Kasumi-1 (cell line): ENCODE results near the gene AKAP13.

Experiments used
- DNase-seq, 2 experiments: peaks; one replicate each; lab custom pipeline; 2025; lab: John Stamatoyannopoulos, UW

AKAP13 gene

DNA sequence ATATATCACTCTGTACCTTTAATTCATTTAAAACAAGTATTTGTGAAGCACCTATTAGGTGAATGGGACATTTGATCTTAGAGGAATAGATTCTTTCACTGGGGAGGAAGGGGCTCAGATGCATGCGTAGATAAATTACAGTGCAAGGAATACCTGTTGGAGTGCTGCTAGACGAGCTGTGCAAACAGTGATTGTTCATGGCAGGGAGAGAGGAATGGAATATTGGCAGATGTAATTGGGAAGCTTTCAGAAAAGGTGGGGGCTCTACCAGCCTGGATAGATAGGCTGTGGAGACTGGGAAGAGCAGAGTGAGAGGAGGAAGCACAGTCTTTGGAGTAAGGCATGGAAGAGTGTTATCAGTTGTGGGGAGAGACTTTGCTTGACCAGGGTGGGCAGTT is 116.8 kb downstream of the AKAP13 start:
- DNase-seq: no peak

DNA sequence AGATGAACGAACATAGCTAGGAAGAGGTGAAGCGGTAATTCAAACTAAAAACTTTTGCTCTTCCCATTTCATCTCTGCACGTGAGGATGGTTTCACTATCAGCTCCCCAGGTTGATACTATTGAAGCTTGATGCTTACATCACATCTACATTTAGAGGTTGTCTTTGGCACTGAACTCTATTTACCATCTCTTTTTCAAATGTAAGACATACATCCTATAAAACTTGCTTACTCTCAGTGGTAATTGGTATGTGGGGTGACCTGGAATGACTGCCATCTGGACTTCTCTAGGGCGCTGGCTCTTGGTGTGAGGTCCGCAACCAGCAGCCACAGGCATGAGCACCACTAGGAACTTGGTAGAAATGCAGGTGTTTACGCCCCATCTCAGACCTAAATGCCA is 118.1 kb downstream of the AKAP13 start:
- no peak for DNase-seq

DNA sequence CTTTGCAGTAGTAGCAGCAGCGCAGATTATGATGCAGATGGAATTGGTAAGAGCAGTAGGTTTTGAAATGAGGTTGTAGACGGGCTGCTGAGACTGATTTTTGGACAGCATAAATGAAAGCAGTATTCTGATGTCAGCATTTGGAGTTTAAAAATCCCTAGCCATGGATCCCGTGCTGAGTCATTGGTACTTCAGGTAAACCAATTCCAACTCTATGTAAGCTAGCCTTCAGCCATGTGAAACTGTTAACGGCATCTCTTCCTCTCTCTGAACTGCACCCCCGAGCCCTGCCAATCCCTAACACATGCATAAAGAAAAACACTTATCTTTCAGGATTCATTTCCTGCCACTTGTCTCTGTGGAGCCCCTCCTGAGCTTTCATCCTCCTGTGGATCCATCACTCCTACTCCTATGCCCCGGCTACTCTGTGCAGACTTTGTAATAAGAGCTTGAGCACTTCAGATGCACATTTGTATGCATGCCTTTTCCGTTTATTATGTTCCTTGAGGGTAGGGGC is 119.0 kb downstream of the AKAP13 start:
- no peak for DNase-seq

DNA sequence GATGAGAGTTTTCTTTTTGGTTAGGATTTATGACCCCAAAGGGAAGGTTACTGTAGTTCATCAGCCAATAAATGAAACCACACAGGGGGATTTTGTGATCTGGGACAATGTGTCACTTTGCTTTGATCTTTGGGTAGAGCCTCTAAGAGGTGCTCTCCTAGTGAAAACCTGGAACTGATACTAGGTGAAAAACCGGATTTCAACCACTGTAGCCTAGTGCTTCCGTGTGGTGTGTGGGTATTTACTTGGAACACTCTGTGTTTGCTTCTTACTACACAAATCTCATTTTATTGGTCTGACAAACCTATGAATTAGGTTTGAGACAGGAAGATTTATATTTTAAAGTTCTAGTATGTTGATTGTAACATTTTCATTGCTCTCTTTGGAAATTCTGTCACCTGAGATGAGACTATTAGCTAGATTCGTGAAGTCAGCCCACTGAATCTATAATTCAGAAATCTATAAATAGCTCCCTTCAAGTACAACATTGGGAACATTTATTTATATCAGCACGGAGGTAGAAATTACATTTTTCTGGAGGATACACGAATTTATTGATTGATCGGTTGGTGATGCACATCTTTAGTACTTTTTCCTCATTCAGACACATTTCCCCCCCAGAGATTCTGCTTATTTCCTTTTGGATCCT is 119.8 kb downstream of the AKAP13 start:
- no peak for DNase-seq

DNA sequence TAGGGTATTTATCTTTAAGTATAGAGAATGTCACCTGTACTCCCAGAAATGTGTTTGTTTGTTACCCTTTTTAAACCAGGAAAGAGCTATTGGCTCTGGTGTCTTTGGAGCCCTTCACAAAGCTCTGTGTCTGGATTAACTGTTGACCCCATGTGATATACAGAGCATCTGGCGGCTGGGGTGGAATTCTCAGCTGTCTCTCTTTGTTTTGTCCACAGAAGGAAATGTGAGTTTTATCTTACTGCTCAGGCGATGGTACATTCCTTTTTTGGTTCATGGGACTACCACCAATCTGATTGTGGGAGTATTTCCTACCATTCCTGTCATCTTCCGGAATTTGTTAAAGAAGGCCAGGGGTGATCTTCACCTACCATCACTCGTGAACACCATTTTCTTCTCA is 120.3 kb downstream of the AKAP13 start:
- no peak for DNase-seq

DNA sequence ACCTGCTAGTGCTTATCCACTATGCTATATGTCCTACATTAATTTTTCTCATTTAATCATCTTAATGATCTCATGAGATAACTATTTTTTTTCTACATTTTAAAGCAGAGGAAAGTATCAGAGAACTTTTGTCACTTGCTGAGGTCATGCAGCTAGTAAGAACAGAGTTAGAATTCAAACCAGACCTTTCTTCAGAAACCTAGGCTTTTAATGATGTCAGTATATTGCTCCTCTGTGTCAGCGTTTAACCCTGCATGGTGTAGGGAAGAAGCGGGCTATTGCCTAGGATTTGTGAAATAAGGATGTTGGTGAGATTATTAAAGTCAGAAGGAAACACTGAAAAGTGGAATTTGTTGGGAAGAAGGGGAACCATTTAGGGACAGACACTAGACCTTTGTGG is 121.2 kb downstream of the AKAP13 start:
- DNase-seq: no peak

DNA sequence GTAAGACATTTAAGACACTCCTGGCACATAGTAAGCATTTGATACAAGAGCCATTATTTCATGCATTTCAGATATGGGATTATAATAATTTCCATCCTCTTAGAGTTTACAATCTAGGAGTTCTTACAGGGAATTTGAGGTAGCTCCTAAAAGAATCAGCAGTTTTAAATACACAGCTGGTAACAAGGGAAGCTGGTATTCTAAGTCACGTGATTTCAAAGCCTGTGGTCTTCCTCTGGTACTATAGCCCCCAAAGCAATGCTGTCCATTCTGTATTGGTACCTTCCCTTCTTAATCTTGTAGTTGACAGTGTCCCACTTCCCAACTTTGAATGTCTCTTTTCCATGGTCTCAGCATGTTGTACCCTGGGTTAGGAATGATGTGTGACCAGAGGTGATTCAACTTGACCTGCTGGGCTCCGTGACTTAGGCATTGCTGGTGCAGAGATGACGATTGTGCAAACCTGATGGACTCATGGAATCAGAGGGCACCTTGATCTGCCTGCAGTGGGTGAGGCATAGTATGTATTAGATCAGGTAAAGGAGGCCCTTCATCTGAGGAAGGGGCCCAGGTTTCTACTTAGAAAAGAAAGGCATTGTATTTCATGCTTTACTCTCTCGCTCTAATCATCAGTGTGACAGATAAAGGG is 122.9 kb downstream of the AKAP13 start:
- no peak for DNase-seq

DNA sequence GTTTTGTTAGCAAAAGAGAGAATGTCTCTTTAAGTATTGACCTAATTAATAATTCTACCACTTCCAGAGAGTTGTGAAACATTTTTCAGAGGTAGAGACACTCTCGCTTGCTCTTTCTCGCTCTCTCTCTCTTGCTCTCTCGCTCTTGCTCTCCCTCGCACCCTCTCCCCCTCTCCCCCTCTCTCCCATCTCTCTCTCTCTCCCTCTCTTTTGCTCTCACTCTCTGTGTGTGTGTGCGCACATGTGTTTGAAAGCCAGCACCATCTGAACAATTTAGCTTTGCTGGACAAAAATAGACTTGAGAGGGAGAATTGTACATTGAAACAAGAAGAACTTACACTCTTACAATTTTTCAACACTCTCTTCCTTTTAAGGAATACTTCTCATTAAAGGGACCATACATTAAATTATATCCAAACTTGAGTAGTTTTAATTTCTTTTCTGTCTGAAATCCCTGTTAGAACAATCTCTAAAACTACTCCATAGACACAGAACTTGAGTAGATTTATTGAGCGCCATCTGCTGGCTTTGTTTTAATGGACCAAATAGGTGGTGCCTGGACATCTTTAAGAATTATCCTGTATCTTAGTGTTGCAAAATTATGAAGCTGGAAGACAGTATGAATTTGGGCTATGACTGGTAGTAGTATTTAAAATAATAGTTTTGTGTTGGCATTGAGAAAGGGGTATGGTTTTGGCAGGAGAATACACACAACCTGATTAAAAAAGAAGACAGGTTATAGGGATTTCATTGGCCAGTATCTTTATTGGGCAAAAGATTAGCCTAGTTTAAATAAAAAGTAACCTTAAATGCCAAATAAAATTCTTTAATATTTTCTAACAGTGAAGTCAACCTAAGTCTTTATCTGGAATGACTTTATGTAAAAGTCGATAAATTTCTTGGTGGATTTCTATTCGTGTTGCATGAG is 124.6 kb downstream of the AKAP13 start:
- peak; percentile 59 to 75 for DNase-seq

DNA sequence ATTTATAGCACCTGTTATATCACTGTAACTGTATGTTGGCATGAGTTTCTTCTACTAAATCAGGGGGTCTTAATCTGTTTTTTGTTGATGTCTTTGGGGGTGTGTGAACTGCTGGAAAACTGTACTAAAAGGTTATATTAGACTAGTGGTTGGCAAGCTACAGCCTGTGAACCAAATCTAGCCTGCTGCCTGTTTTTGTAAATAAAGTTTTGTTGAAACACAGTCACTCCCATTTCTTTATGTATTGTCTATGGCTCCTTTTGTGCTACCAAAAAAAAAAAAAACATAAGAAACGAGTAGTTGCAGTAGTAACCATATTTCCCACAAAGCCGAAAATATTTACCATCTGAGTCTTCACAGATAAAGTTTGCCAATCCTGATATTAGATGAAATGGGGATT is 126.7 kb downstream of the AKAP13 start:
- no peak for DNase-seq

DNA sequence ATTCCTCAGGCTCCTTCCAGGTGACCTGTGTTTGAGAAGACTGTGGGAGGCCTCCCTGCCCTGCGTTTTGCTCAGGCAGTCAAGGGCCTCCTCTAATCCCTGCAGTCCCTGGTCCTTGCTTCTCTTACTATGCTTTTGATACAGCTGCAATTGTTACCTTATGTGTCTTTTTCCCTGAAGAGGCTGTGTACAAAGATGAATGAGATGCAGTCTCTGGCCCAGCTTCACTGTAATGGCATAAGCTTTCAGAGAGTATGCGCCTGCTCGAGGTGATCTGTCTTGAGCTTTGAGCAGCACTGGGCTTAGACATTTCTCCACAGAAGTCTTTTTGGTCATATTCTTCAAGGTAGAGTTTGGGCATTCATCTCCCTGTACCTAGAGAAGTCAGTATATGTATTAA is 129.6 kb downstream of the AKAP13 start:
- DNase-seq: no peak

DNA sequence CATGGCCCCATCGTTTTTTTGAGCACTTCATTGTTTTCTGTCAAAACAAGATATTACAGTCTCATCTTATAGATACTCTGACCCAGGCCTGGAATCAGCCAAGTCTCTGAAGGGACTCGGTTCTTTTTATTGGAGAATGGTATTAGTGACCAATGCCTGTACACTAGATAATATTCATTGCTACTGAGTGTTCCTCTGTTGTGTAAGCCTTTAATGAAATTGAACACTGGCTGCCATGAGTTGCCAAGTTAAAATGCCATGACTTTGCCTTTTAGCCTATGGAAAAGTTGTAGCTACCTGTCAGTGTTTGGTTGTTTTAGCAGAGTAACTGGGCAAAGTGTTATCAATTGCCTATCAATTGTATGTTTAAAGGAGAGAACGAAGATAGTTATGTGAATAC is 134.0 kb downstream of the AKAP13 start:
- no peak for DNase-seq

DNA sequence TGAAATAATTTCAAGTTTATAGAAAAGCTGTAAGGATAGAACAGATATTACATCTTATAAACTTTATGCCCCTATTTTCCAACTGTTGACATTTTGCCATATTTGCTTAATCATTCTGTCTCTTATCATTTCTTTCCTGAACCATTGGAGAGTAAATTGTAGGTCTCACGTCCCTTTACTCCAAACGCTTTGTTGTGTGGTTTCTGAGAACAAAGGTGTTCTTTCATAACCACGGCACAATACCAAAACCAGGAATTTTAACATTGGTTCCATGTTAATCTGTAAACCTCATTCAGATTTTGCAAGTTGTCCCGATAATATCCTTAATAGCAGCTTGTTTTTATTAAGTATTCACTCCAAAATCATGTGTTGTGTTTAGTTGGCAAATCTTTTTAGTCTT is 134.8 kb downstream of the AKAP13 start:
- DNase-seq: no peak

DNA sequence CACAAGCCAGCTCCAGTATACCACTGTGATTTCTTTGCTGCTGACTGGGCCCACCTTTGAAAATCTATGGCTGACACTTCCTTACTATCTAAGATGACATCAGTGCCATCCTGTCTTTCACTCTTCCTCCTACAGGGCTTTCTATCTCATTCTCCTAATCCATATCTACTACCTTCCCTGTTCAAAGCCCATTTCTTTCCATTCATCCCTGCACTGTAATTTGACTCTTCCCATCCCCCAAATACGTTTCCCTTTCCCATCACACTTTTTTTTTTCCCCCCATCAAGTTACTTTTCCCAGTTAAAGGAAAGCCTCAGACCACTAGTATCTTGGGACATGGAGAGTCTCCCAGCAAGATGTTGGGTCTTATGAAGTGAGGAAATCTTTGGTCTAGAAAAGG is 136.7 kb downstream of the AKAP13 start:
- no peak for DNase-seq

DNA sequence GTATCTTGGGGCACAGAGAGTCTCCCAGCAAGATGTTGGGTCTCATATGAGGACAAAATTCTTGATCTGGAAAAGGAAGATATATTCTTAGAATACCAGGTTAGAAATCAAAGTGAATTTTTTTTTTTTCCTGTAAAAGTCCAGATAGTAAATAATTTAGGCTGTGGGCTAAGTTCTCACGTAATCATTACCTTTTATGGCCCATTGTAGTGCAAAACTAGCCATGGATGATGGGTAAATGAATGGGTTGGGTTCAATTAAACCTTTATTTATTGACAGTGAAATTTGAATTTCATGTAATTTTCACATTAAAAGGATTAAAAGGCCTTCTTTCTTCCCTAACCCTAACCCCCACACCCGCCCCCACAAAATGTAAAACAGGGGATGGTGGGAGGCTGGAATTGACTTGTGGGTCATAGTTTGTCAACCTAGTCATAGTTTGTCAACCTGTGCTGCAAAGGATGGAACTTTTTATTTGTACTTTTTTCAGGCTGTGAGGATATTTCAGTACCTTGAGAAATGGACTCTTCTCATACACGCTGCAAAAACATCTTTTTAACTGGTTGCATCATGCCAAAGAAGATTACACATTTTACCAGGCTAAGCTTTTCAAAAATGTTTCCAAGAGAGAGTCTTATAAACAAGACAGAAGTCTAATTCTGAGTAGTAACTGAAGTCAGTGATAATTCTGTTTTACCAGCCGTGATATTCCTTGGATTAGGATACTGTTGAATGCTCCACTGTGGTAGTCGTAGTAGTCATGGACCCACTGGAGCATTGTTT is 138.8 kb downstream of the AKAP13 start:
- DNase-seq: no peak

DNA sequence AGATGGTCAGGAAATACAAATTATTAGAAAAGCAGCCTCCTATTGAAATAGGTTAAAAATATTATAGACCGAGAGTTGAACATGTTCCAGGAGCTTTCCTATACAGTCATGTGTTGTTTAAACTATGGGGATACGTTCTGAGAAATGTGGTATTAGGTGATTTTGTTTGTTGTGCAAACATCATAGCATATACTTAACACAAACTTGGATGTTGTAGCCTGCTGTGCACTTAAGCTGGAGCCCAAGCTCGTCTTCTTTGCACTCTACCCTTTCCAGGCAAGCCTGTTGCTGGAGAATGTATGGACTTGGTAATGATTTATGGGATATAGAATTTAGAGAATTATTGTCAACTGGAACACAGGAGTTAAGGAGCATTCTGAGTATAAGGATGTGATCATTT is 140.2 kb downstream of the AKAP13 start:
- DNase-seq: no peak

DNA sequence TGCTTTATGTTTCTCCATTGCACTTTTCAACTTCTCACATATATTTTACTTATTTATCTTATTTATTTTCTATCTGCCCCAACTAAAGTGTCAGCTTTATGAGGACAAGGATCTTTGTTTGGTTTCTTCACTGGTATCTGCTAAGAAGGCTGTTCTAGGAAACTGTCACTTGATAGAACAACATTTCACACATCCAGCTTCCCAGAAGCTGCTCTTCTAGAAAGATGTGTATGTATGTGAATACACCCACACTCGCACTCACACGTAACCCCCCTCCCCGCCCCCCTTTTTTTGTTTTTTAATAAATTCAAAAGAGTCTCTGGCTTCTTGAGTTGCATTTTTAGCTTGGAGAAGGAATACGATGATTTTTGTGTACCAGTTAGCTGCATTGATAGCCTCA is 143.1 kb downstream of the AKAP13 start:
- DNase-seq: no peak

DNA sequence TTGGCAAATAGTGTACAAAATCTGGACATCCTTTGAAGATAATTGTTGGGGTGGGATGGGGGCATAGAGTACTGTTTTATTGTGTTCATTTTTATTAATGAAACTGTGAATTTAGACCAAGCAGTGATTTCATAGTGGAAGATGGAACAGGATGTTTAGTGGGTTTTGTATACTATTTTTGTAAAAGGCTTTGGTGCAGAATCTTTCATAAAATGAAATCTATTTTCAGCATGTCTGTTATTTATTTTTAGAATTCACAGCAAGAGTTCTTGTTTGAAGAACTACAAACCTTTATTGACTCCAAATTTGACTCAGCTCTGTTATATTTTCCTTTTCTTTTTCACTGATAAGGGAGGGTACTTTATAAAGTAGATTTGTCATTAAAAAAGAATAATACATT is 145.4 kb downstream of the AKAP13 start:
- no peak for DNase-seq

DNA sequence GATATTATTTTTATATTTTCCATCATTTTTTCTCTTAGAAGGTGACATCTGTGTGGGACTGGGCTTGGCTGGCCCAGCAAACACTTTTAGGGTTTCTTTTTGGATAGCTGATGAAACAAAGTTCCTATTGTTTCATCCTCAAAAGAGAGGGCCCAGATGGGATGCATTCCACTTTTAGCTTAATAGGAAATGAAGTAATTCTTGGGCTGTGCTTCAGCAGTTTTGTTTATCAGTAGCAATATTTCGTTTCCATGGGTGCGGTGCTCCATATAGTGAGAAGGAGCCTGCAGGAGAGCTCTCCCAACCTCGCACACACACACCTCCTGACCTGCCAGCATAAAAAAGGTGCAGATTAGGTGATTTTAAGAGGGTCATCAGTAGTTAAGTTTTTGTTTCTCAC is 147.5 kb downstream of the AKAP13 start:
- no peak for DNase-seq

DNA sequence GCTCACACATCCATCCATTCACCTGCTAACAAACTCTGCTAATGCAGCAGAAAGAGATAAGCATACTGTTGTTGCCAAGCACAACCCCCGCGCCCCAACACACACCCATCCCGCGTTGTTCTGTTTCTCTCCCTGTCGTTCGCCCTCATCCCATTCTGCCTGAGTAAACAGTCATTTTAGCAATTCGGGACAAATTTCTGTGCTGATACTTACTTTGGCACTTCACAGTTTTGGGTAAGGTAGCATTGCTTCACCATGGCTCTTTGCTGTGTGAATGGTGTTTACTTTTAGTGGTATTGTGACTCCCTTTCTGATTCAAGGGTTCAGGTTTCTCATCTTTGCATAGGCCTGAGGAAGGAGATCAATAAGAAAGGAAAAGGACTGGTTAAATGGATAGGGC is 149.7 kb downstream of the AKAP13 start:
- no peak for DNase-seq

DNA sequence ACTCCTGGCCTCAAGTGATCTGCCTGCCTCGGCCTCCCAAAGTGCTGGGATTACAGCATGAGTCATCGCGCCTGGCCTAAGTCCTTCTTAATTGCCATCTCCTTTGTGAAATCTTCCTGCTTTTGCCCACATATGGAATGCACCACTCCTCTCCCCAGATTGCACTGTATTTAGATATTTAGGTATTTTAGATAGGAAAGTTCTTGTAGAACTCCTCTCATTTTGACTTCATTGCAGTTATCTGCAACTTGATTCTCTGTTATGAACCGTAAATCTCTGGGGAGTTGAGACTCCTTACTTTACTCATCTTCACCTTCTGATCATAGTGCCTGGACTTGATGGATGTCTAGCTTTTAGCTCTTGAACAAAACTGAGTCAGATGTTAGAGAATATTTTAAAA is 150.7 kb downstream of the AKAP13 start:
- DNase-seq: no peak

DNA sequence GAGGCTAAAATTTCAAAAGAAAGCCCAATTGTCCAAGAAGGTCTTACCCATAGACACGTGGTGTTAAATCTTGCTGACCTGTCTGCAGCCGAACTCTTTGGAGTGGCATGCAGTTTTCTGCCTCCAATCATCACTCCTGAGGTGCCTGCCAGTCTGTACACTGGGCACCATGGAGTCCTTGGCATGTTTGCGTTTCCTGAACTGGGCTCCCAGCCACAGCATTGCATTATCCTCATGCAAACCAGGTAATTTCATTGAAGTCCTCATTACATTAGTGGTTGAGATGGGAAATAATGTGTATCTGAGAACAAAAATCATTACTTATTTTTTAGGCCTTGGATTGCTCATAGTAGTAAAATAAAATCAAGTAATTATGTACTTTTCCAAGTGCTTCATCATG is 152.3 kb downstream of the AKAP13 start:
- no peak for DNase-seq

DNA sequence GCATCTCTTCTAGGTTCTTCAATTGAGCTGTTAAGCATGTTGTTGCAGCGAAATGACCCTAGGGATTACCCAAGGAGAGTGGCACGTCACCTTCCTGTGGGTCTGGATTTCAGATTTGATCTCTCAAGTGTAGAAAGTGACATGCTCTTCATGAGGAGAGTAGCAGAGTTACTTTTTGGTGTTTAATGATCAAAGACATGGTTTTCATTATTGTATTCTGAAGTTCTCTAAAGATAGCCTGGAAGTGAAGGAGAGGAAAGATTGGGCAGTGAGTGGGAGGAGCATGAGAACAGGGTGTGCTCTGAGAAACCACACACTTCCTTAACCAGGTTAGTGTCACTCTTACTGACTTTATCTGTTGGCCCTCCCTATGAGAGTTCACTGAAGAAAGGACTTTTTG is 153.6 kb downstream of the AKAP13 start:
- DNase-seq: peak; percentile 35 to 37
